Cardiac septum (tissue), 1 donor: ENCODE results near the gene ADPRM. TPM values are rescaled to one million over a fixed set of nuclear protein-coding genes. Genes with fewer than 3 reads are reported as not detected.

Experiments
- DNase-seq: peaks from one replicate; pipeline ENCODE4 v3.0.0-alpha.2; 2020; ENCODE audit warnings: low spot score
- intact Hi-C: fragments of 100-400 bp; cut with DNase I; formaldehyde crosslinking; loops from one replicate; pipeline ENCODE4 v1.14.0; 2022
- long read RNA-seq: library from polyadenylated mRNA; unstranded; transcript quantifications from one replicate; pipeline ENCODE4 v2.0.0, GENCODE V29; 2021
- total RNA-seq: library from RNA; stranded (reverse); fragmentation: NEBNext Ultra II Directional; extraction: Animal tissue kit (Norgen Biotek cat#: 25700); gene quantifications from one replicate; pipeline ENCODE4 v1.2.1, GENCODE V29; 2021
- donor health status: DM: no; HTN: no; CAD: no.

The ADPRM gene
- total RNA-seq: 4.4 TPM
- long read RNA-seq, partial matches to known transcripts: 0 of 3 reads
- long read RNA-seq, other reads (novel, unspliced or antisense): 1 of 3 reads

- intact Hi-C loops: loop anchor here (1.0 kb wide), 1 partner anchor 32 kb away; no protein-coding TSS in a partner anchor
- peak; percentile 98 for DNase-seq
Observed at GRCh38 chr17:10697092-10698081, at the start of gene ADPRM, which contains the start of gene SCO1. TSS of gene ADPRM (plus strand) at chr17:10697594. CDS start at chr17:10704927, 7,333 bp downstream. TSS of gene SCO1 (minus strand) at chr17:10697533. CDS start at chr17:10697507, 26 bp downstream.

- intact Hi-C loops: loop anchor here (5.0 kb wide), 1 partner anchor 199 kb away; no protein-coding TSS in a partner anchor
- DNase-seq: no peak
Observed at GRCh38 chr17:10648381-10648780, 49.0 kb upstream of the ADPRM start.

GRCh38 chr17:10648956-10649355 is 48.4 kb upstream of the ADPRM start:
- intact Hi-C loops: loop anchor here (5.0 kb wide), 1 partner anchor 198 kb away; no protein-coding TSS in a partner anchor
- DNase-seq: no peak

- DNase-seq: peak; percentile 3
- intact Hi-C loops: loop anchor here (5.0 kb wide), 1 partner anchor 198 kb away; no protein-coding TSS in a partner anchor
Observed at GRCh38 chr17:10649602-10650001, 47.8 kb upstream of the ADPRM start.

GRCh38 chr17:10651927-10652326 is 45.5 kb upstream of the ADPRM start:
- intact Hi-C loops: no loop called here
- no peak for DNase-seq

GRCh38 chr17:10652984-10653659 is 44.3 kb upstream of the ADPRM start:
- DNase-seq: no peak
- intact Hi-C loops: no loop called here

GRCh38 chr17:10653987-10654386 is 43.4 kb upstream of the ADPRM start:
- intact Hi-C loops: no loop called here
- no peak for DNase-seq

GRCh38 chr17:10657148-10657547 is 40.2 kb upstream of the ADPRM start, which contains the start of gene MYH3:
TSS of gene MYH3 (minus strand) at chr17:10657309. CDS start at chr17:10655064, 2,245 bp downstream.
- no peak for DNase-seq
- intact Hi-C loops: no loop called here

GRCh38 chr17:10657879-10658278 is 39.5 kb upstream of the ADPRM start:
- intact Hi-C loops: no loop called here
- DNase-seq: no peak

GRCh38 chr17:10661437-10661836 is 36.0 kb upstream of the ADPRM start:
- intact Hi-C loops: no loop called here
- DNase-seq: no peak

GRCh38 chr17:10663231-10663630 is 34.2 kb upstream of the ADPRM start:
- DNase-seq: no peak
- intact Hi-C loops: no loop called here

- DNase-seq: no peak
- intact Hi-C loops: no loop called here
Observed at GRCh38 chr17:10664571-10664970, 32.8 kb upstream of the ADPRM start.

GRCh38 chr17:10666906-10667305 is 30.5 kb upstream of the ADPRM start:
- DNase-seq: no peak
- intact Hi-C loops: no loop called here

GRCh38 chr17:10668775-10669174 is 28.6 kb upstream of the ADPRM start:
- no peak for DNase-seq
- intact Hi-C loops: no loop called here

- no peak for DNase-seq
Observed at GRCh38 chr17:10673312-10673711, 24.1 kb upstream of the ADPRM start.

GRCh38 chr17:10674704-10675103 is 22.7 kb upstream of the ADPRM start:
- no peak for DNase-seq
- intact Hi-C loops: no loop called here

More at GRCh38 chr17:10673312-10673711, 24.1 kb upstream of the ADPRM start:
- intact Hi-C loops: no loop called here

GRCh38 chr17:10681866-10682446 is 15.4 kb upstream of the ADPRM start:
- intact Hi-C loops: no loop called here
- DNase-seq: no peak

GRCh38 chr17:10683853-10684252 is 13.5 kb upstream of the ADPRM start:
- no peak for DNase-seq
- intact Hi-C loops: no loop called here

GRCh38 chr17:10687499-10687898 is 9.9 kb upstream of the ADPRM start:
- no peak for DNase-seq
- intact Hi-C loops: no loop called here
